ENCODE data around the gene DRD2.

Gene DRD2

DNA sequence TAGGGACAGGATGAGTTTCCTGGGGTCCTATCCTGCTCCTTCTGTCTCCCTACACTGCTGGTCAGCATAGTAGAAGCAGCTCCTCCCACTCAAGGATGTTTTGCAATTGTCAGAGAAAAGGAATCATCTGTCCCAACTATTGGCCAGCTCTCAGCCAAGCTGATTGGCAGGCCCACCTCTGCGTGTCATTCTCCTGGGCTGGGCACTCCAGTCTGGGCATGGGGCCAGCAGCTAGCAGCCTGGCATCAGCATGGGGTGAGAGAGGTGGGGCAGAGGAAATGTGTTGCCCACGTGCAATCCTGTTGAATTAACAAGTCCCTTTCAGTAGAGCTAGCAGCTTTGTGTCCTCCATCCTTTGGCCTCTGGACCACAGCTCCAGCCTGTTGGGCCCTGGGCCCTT, 73.5 kb downstream of the DRD2 start:
- DNase-seq (ENCODE audit: low read depth in 1 of 2, low spot score in 1 of 2), result no peak

DNA sequence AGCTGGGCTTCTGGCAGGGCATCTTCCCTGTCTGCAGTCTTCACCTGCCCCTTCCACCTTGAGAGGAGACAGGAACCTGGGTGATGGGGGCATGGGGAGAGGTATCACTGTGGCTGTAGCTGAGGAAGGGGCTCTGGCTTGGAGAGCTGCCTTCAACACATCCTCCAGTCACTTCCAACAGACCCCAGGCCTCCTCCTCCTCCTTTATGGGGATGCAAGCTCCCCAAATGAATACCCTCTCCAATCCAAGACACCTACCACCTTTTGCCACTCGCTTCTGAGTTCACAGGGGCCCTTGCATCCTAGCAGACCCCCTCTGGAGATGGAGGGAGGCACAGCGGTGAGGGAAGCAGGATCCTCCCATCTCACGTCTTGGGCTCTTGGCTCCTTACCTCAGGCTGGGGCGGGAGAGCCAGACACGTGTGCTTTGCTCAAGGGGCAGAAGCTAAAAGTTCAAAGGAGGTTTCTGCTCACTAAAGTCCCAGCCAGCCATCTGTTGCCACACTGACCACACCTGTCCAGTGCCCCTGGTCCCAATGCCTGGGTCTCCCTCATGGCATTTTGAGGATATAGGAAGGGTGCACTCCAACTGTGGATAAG, 74.5 kb downstream of the DRD2 start:
- no peak for DNase-seq (ENCODE audit: low read depth in 1 of 2, low spot score in 1 of 2)

DNA sequence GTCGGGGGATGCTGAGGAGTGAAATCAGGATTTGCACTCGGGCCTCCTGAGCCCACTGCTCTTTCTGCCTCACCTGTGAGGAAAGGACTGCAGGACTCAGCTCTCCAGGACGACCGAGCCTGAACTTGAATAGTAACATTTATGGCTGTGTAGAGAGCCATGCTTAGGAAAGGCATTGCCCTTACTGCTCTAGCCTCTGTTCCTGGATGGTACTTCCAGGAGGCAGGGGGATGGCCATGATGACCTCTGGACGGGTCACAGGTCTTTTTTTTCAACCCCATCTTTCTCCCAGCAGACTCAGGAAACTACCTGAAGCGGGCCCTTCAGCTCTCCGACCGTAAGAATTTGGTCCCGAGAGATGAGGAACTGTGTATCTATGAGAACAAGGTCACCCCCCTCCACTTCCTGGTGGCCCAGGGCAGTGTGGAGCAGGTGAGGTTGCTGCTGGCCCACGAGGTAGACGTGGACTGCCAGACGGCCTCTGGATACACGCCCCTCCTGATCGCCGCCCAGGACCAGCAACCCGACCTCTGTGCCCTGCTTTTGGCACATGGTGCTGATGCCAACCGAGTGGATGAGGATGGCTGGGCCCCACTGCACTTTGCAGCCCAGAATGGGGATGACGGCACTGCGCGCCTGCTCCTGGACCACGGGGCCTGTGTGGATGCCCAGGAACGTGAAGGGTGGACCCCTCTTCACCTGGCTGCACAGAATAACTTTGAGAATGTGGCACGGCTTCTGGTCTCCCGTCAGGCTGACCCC, 76.3 kb downstream of the DRD2 start:
- DNase-seq (ENCODE audit: low read depth in 1 of 2, low spot score in 1 of 2), result no peak

DNA sequence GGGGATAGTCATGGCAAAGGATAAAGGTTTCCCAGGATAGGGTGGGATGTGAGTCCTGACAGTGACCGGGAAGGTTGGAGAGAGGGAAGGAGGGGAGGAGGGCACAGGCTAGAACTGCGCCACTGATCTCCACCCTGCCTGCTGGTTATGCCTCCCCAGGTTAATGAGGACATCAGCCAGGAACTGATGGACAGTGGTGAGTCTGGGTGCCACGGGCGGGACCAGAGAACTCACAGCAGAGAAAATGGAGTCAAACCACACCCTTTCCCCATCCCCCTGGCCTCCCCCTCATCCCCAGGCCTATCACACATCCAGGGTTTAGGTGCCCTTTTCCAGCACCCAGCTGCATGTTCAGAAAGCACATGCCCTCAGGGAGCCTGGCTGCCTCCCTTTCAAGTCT, 77.4 kb downstream of the DRD2 start:
- DNase-seq (ENCODE audit: low read depth in 1 of 2, low spot score in 1 of 2), result no peak

DNA sequence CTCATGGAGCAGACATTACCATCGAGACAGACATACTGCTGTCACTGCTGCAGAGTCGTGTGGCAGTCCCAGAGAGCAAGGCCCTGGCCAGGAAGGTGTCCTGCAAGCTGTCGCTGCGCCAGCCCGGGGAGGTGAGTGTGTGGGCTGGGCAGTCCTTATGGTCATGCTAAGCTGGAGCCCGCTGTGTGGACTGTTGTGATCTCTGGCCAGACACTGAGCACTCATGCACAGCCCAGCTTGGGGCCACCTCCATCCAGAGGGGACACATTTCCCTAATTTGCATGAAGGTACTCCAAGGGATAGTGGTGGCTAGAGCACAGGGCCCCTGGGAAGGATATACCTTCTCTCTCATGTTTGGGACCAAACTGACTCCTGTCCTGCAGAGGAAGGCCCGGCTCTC, 78.0 kb downstream of the DRD2 start:
- no peak for DNase-seq (ENCODE audit: low read depth in 1 of 2, low spot score in 1 of 2)

DNA sequence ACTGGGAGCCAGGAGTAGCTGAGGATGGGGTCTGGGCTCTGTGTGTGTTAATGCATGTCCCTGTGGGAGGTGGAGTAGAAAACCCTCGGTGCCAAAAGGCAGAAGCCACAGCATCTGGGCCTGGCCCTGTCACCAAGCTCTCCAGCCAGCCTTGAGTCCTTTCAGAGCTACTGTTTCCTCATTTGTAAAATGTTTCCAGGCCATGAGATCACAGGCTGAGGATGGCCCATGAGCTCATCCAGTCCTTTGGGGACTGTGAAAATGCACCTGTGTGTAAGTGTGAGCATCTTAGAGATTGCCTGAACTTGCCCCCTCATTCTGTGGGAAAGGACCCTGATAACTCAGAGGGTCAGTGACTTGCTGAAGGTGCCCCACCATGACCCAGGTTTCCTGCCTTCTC, 78.5 kb downstream of the DRD2 start:
- DNase-seq (ENCODE audit: low read depth in 1 of 2, low spot score in 1 of 2), result no peak

DNA sequence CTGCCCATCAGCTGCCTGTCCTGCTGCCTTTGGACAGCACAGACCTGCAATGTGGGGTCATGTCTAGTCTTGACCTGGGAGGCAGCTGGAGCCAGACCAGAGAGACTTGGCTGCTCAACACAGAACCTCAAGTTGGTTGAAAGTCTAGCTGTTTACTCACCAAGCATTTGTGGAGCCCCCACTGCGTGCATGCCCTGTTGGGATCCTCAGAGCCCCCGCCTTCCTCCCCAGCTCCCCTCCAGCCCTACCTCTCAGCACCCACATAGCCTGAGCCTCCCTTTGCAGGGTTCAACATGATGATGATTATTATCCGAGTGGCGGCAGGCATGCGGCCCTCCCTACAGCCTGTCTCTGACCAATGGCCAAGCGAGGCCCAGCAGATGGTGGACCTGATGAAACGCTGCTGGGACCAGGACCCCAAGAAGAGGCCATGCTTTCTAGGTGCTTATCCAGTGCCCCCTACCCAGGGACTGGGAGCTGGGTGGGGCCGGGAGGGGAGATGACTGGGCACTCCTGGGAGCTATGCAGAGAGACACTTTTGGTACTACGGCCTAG, 79.3 kb downstream of the DRD2 start:
- DNase-seq (ENCODE audit: low read depth in 1 of 2, low spot score in 1 of 2), result no peak

DNA sequence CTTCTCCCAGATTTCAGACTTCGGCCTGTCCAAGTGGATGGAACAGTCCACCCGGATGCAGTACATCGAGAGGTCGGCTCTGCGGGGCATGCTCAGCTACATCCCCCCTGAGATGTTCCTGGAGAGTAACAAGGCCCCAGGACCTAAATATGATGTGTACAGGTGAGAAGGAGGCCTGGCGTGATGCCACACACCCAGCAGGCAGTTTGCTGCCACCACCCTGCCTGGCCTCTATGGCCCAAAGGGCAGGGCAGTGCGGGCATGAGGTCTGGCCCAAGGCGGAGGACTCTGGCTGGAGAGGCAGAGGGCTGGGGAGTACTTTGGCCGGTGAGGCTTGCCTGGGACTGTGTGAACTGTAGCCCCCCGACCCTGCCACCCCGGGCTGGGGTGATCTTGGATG, 80.3 kb downstream of the DRD2 start:
- no peak for DNase-seq (ENCODE audit: low read depth in 1 of 2, low spot score in 1 of 2)

DNA sequence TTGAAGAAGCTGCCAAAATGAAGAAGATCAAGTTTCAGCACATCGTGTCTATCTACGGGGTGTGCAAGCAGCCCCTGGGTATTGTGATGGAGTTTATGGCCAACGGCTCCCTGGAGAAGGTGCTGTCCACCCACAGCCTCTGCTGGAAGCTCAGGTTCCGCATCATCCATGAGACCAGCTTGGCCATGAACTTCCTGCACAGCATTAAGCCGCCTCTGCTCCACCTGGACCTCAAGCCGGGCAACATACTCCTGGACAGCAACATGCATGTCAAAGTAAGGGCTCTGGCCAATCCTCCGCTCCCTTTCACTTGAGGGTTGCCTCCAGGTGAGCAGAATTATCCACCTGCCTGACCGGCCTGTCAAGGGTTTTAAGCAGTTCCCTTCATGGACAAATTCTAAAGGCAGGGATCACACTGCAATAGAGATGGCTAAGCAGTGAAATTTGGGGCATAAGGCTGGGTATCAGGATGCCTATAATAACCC, 81.7 kb downstream of the DRD2 start:
- DNase-seq (ENCODE audit: low read depth in 1 of 2, low spot score in 1 of 2), result no peak

DNA sequence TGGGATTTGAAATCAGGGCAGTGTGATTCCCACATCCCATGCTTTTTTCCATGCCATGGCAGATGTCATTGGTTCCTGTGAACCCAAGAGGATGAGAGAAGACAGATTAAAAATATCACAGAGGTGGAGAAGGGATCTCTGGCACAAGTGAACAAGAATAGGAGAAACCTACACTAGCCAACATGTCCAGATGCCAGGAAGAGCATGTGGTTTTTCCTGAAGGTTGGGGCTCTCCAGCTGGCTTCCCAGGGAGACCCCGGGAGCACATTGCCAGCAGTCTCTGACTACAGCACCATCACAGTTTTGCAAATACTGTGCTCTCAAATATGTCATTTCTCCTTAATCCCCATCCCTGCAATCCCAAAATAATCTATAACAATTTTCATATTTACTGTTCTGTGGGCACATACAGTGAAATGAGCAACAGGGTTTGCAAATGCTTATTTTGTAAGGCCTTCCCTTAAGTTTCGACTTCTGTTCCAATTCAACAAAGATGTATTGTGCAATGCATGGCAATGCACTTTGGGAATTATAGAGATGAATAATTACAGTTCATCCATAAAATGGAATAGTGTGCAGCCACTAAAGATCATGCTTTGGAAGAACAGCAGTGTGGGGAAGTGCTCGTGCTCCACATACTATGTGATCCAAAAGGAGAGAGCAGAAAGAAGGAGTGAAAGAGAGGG, 82.8 kb downstream of the DRD2 start:
- no peak for DNase-seq (ENCODE audit: low read depth in 1 of 2, low spot score in 1 of 2)

DNA sequence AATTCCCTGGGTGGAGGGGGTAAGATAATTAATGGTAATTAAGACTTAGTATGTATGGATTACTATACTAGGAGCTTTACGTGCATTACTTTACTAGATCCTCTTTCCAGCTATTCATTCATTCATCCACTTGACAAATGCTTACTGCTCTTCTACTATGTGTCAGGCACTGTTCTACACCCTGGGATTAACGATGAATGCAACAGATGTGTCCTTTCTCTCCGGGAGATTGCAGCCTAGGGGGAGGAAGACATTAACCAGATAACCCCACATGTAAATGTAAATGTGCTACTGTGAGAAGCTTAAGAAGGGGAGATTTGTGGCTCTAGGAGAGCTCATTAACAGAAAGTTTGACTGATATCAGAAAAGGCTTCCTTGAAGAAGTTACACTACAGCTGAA, 85.9 kb downstream of the DRD2 start:
- no peak for DNase-seq (ENCODE audit: low read depth in 1 of 2, low spot score in 1 of 2)

DNA sequence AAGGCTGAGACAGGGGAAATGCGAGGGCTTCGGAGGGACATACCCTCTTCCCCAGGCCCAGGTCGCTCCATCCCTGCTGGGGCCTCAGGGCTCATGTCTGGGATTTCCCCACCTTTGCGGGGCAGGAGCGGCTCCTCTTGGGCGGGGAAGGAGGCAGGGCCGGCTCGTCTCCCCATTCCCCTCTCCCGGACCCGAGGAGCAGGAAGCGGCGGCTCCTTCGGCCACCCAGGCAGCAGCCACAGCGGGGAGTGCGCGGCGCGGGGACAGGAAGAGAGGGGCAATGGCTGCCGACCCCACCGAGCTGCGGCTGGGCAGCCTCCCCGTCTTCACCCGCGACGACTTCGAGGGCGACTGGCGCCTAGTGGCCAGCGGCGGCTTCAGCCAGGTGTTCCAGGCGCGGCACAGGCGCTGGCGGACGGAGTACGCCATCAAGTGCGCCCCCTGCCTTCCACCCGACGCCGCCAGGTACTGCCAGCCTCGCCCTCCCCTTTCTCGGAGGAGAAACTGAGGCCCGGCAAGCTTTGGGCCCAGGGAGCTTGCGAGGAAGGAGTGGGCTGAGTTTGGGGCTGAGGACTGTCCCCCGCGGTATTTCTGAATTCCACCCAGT, 87.5 kb downstream of the DRD2 start, which contains the start of gene ANKK1:
ANKK1 (plus strand) TSS at position 175 of the 607 bp plus-strand sequence; CDS start at position 281, 106 bp downstream.
- no peak for DNase-seq (ENCODE audit: low read depth in 1 of 2, low spot score in 1 of 2)

DNA sequence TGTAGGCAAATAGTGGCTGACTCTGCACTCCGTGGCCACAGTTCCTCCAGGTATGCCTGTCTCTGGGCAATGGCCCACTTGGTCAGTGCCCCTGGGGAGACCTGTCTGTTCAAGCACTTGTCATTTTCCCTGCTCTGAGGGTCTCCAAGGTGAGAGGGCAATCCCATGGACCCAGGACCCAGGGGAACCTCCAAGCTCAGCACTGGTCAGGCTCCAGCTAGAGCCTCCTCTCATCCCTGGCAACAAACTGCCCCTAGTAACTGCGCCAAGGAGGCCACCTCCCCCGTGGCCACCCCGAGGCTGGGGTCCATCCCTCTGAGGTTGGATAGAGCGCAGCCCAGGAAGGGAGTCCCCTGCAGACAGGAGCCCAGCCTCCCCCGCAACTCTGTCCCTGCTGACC, 88.3 kb downstream of the DRD2 start:
- no peak for DNase-seq (ENCODE audit: low read depth in 1 of 2, low spot score in 1 of 2)

DNA sequence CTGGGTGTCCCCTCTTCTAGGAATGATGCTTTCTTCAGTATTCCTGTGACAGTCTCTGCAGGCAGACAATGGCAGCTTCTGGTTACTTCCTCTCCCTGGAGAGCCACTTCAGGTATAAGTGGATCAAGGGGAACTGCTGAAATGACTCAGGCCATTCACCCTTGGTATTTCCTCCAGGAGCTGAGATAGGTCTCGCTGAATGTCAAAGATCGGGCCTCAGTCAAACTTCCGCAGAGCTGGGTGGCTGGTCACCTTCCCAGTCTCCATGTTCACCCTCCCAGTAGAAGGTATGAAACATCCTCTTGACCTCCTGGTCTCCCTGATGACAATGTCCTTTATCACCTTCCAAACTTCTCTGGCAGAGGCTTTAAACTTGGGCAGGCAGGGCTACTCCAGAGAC, 89.4 kb downstream of the DRD2 start:
- DNase-seq (ENCODE audit: low read depth in 1 of 2, low spot score in 1 of 2), result no peak

DNA sequence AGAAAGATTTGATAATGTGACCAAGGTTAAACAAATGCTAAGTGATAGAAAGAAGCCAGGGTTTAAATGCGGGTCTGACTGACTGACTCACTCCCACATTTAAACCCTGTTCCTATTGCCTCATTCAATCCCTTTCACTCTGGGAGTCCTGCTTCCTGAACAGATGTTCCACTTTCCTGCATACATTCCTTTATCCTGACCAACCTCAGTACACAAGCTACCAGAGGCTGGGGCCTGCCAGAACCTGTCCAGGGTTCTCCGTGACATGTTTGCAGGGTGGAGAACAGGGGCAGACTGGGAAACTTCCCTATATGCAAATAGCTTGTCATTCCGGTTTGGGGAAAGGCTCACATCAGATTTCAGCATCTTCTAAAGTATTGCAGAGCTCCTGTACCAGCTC, 90.6 kb downstream of the DRD2 start:
- DNase-seq (ENCODE audit: low read depth in 1 of 2, low spot score in 1 of 2), result no peak

DNA sequence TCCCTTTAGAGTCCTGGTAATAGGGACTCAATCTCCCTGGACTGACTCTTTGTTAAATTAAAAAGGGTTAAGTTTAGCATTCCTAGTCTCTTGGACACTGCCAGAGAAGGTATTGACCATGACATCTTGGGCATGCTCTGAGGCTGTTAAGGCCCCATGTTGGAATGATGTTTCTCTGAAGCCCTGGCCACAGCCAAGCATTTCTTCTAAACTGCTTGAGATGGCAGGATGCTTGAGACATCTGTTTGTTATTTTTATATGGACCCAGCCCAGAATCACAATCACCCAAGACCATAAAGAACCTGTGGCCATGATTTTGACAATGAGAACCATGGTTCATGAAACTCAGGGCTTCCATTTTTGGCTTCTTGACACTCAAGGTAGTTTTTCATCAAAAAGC, 93.1 kb downstream of the DRD2 start:
- DNase-seq (ENCODE audit: low read depth in 1 of 2, low spot score in 1 of 2), result no peak

DNA sequence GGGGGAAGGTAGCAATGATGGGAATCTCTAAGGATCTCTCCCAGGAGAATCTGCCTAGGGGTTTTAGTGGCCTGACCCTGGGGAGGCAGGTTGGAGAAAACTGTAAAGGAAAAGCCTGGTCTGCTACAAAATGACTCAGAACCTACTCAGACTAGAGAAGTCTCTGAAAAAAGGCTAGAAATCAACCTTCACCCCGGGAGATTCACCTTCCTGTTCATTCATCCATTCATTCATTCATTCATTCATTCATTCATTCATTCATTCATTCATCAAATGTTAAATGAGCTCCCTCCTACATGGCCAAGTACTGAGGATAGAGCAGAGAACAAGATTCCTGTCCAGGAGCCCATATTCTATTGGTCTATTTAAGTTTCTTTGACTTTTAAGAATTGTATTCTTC, 96.5 kb downstream of the DRD2 start:
- no peak for DNase-seq (ENCODE audit: low read depth in 1 of 2, low spot score in 1 of 2)

DNA sequence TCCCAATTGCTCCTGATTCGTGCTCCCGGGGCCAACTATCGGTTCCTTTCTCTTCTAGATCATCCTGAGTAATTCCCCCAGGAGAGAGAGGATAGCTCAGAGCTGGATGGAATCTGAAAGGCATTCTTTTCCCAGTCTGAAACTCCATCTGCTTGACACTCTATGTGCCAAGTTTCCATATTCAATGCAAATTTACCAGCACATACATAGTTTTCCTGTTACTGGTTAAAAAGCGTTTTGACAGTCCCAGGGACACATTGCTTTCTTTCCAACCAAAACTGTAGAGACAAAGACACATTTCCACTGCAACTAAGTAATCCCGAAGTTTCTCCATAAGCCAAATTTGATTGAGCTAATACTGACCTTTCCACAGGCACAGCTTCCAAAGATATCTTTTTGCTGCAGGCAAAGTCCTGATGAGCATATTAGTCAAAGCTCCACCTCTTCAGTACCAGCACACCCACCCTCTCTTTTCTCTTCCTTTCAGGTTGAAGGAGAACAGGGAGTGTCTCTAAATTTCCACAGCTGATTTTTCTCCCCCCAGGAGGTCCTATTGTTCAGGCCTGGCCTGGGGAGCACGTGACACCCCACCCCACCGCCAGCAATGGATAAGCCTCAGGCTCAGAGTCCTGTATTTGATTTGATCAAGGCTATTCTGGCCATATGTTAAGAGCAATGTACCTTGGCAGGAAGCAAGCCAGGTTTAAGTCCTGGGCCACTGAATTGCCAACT, 97.4 kb downstream of the DRD2 start:
- no peak for DNase-seq (ENCODE audit: low read depth in 1 of 2, low spot score in 1 of 2)

DNA sequence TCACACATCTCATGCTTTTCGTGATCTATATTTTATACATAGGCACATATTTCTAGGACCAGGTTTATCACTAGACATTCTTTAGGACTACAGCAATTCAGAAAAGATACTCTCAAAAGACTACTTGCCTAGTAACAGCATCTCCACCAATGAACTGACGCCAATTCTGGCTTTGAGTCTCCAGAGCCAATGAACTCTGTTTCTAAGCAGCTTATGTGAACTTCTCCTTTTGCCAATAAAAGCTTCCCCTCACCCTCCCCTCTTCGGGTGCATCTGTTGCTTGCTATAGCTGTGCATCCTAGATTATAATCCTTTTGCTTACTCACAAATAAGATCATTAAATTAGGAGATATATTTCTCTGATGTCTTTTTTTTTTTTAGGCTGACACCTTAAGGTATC, 99.0 kb downstream of the DRD2 start:
- no peak for DNase-seq (ENCODE audit: low read depth in 1 of 2, low spot score in 1 of 2)

DNA sequence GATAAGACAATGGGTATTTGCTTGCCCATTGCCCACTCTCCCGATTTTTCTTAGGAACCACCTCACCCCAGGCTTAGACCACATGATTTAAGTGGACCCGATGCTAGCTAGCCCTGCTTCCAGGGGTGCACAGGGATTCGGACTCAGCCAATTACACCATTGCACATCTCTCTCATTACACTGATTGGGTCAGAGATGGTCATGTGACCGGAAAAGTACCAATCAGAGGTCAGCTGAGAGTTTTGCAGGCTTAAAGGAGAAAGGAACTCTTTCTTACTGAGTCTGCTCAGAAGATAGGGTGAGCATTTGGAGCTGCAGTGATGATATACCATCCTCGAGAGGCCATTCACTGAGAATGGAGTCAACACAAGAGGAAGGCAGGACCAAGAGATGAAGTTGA, 99.8 kb downstream of the DRD2 start:
- DNase-seq (ENCODE audit: low read depth in 1 of 2, low spot score in 1 of 2), result no peak

DNA sequence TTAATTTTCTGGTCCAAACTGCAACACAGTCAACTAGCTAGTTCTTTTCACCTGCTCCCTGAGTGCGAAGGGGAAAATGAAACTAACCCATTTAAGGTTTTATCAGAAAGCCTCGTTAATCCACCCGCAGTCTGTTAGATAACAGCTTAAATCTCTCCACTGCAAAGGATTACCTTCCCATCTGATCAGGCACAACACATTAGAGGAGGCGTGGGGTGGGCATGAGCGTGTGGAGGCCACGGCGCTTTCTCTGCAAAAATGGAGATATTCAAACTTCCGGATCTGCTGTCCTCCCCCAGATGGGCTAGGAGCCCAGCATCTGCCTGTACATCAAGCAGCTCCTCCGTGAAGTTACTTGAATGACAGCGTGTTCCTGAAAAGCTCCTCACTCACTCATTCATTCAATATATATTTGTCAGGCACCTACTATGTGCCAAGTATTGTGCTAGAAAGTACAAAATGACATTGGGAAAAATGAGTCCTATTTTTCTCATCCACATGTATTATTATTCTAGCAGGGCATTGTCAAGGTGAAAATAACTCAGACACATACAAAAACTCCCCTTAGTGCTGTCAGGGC, 101.1 kb downstream of the DRD2 start:
- no peak for DNase-seq (ENCODE audit: low read depth in 1 of 2, low spot score in 1 of 2)

Data from activated T-helper 1 cell treated with anti-CD3 and anti-CD28 coated beads, Interleukin-2, amount 50 U/mL, for 16 hours (primary cell).